K562 (cell line): ENCODE measurements around the gene PLTP. TPM values are rescaled to one million over a fixed set of nuclear protein-coding genes. Genes with fewer than 3 reads are reported as not detected.

Source experiments
- BRD4 ChIP-seq: fragments of 200-600 bp; sonication (generic); IDR thresholded peaks from 2 replicates; pipeline ENCODE4 v1.6.1; 2017; ENCODE audit warnings: inconsistent platforms
- CREB3 ChIP-seq: fragments of 450-650 bp; conservative IDR thresholded peaks from 2 replicates; pipeline ENCODE4 v1.6.1; 2016; ENCODE audit warnings: missing genetic modification characterization, low read depth, mild to moderate bottlenecking, missing compliant biosample characterization, moderate library complexity
- CSDE1 ChIP-seq, 2 experiments: fragments of 450-650 bp; IDR thresholded peaks; 2 replicates each; pipeline ENCODE4 v1.6.1; 2016; ENCODE audit warnings: mild to moderate bottlenecking in 1 of 2
- EP400 ChIP-seq: fragments of 450-650 bp; IDR thresholded peaks from 2 replicates; pipeline ENCODE4 v1.6.1; 2017; ENCODE audit warnings: antibody characterized with exemption, mild to moderate bottlenecking, moderate library complexity
- HNRNPK ChIP-seq: fragments of 200-400 bp; formaldehyde crosslinking; IDR thresholded peaks from one replicate; pipeline ENCODE4 v1.6.1; 2018; ENCODE audit warnings: mild to moderate bottlenecking, low read depth, low read length; ENCODE audit not compliant: poor library complexity, severe bottlenecking
- KDM4B ChIP-seq, 2 experiments: fragments of 450-650 bp in 1 of 2; sonication (generic) in 1 of 2; IDR thresholded peaks; 2 replicates each; pipeline ENCODE4 v1.6.1; 2016 to 2017; ENCODE audit warnings: borderline replicate concordance in 2 of 2, antibody characterized with exemption in 1 of 2, low read depth in 1 of 2, mild to moderate bottlenecking in 1 of 2
- KDM5B ChIP-seq: fragments of 200-600 bp; sonication (generic); IDR thresholded peaks from 2 replicates; pipeline ENCODE4 v1.6.1; 2012; ENCODE audit warnings: low read depth, mild to moderate bottlenecking, moderate library complexity, low read length, control low read depth, inconsistent platforms; ENCODE audit not compliant: insufficient replicate concordance
- LCOR ChIP-seq: sonication (generic); formaldehyde crosslinking; IDR thresholded peaks from 2 replicates; pipeline ENCODE4 v1.8.0; 2022; ENCODE audit warnings: mild to moderate bottlenecking, missing genetic modification reagents
- MAZ ChIP-seq, 2 experiments: fragments of 450-650 bp in 1 of 2; sonication (generic) in 1 of 2; formaldehyde crosslinking; IDR thresholded peaks in 1 of 2; conservative IDR thresholded peaks in 1 of 2; 2 replicates each; pipeline versions ENCODE4 v1.4.0 to v1.5.0; 2020; ENCODE audit warnings: mild to moderate bottlenecking in 1 of 2, missing genetic modification reagents in 1 of 2
- MLLT1 ChIP-seq, 2 experiments: fragments of 450-650 bp; IDR thresholded peaks; 2 replicates each; pipeline ENCODE4 v1.6.1; 2016
- NFIC ChIP-seq: fragments of 450-650 bp; IDR thresholded peaks from 2 replicates; pipeline ENCODE4 v1.6.1; 2017; ENCODE audit warnings: mild to moderate bottlenecking, inconsistent platforms
- RNF2 ChIP-seq: sonication (generic); IDR thresholded peaks from 2 replicates; pipeline ENCODE4 v1.6.1; 2016
- TAF9B ChIP-seq: fragments of 450-650 bp; IDR thresholded peaks from 2 replicates; pipeline ENCODE4 v1.6.1; 2018; ENCODE audit warnings: mild to moderate bottlenecking; ENCODE audit not compliant: partially characterized antibody
- TFAM ChIP-seq: fragments of 250-450 bp; sonication (Bioruptor Pico); conservative IDR thresholded peaks from 2 replicates; pipeline ENCODE4 v1.5.0; 2021; ENCODE audit warnings: mild to moderate bottlenecking, moderate library complexity
- TFAP4 ChIP-seq: sonication (generic); formaldehyde crosslinking; IDR thresholded peaks from 2 replicates; pipeline ENCODE4 v1.8.0; 2022; ENCODE audit warnings: missing genetic modification reagents, mild to moderate bottlenecking, moderate library complexity, borderline replicate concordance
- VEZF1 ChIP-seq: fragments of 200-800 bp; sonication (Bioruptor generic); IDR thresholded peaks from 2 replicates; pipeline ENCODE4 v1.6.1; 2017; ENCODE audit warnings: missing genetic modification characterization, missing compliant biosample characterization
- ZFPM2 ChIP-seq: fragments of 250-450 bp; sonication (Bioruptor Pico); IDR thresholded peaks from 2 replicates; pipeline ENCODE4 v1.5.1; 2022; ENCODE audit warnings: mild to moderate bottlenecking
- ZNF165 ChIP-seq: fragments of 250-450 bp; sonication (Bioruptor Pico); IDR thresholded peaks from 2 replicates; pipeline ENCODE4 v1.4.0; 2020; ENCODE audit warnings: borderline replicate concordance
- ZNF282 ChIP-seq: sonication (generic); formaldehyde crosslinking; IDR thresholded peaks from 2 replicates; pipeline ENCODE4 v1.8.1; 2023; ENCODE audit warnings: missing genetic modification reagents
- ZNF639 ChIP-seq, 2 experiments: fragments of 200-800 bp in 1 of 2; sonication (Bioruptor generic) in 1 of 2; sonication (generic) in 1 of 2; formaldehyde crosslinking in 1 of 2; IDR thresholded peaks in 1 of 2; conservative IDR thresholded peaks in 1 of 2; 2 replicates each; pipeline versions ENCODE4 v1.5.0 to v1.6.1; 2016 to 2020; ENCODE audit warnings: missing compliant biosample characterization in 1 of 2, missing genetic modification characterization in 1 of 2, missing genetic modification reagents in 1 of 2
- polyA plus RNA-seq, 8 experiments: library from polyadenylated mRNA; depleted of rRNA in 4 of 8; stranded (reverse) in 5 of 8; unstranded in 3 of 8; fragments of >200 nt; fragmentation: Nextera tagmentation in 2 of 8; fragmentation: Illumina TruSeq in 1 of 8; extraction: Ambion mirVana in 2 of 8; extraction: Trizol in 1 of 8; gene quantifications; 2 replicates each; pipeline versions ENCODE4 v1.2.1 to v1.2.3, GENCODE V29; 2011 to 2014; ENCODE audit warnings: inconsistent platforms in 1 of 8, missing spikeins in 1 of 8
- total RNA-seq, 7 experiments: library from RNA; depleted of rRNA in 6 of 7; stranded (reverse); fragments of >200 nt in 6 of 7; fragmentation: Illumina TruSeq in 2 of 7; extraction: Trizol in 2 of 7; gene quantifications; 2 replicates each; pipeline versions ENCODE4 v1.2.1 to v1.2.3, GENCODE V29; 2011 to 2021; ENCODE audit warnings: low replicate concordance in 1 of 7

The PLTP gene
- total and polyA plus RNA-seq, 9 of the 15 experiments (the other 6 are each of a cell fraction or from before 2014, with no cell fraction given): 2.8 to 29.3 (median 17.6) TPM

DNA sequence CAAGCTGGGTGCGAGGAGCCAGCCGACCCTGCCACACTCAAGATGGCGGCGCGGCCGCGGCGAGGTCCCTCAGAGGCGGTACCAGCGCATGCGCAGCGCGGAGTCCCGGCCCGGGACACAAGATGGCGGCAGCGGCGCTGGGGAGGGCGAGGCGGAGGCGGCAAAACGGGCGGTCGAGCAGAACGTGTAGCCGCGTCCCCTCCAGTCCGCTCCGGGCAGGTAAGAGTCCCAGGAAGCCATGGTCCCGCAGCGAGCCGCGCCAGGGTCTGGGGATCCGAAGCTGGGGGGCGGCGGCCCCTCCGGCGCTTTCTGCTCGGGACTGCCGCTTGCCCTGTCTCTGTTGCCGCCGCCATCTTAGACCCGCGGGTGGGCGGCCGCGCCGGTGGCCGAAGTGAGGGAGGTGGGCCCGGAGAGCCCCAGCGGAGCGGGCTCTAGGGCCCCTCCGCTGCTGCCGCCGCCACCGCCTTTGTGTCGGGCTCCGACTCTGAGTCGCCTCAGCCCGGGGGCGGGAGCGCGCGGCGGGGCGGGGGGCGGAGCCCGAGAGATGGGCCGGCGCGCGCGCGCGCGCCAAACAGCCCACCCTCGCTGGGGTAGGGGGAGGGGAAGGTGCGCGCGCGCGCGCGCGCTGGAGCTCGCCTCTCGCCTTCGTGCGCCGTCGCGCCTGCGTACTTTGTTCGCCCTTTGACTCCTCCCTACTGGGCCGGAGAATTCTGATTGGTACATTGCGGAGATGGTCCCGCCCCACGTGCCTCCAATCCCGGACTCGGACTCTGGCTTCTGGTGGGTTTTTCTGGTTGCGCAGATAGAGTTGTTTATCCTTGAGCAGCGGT is 22.8 kb upstream of the PLTP start, which contains the start of gene PCIF1 (continued):
- TF ChIP-seq VEZF1 (CRISPR knock-in tag) (peak; percentile 94), CREB3 (tag) (no peak), KDM5B (peak; percentile 50), NFIC (peak; percentile 63), TFAP4 (CRISPR knock-in tag) (0 out of 2 replicates have a peak, but pooled peaks have one; percentile 65), MAZ (CRISPR knock-in tag; conservative IDR thresholded peaks at IDR 0.05 in 1 of 2, IDR thresholded peaks at IDR 0.05 in 1 of 2) (peak; percentile 79 to 92), CSDE1 (IDR thresholded peaks at IDR 0.05) (peak; percentile 73 to 88; a peak in 2 of 4 replicates), ZNF639 (CRISPR knock-in tag; conservative IDR thresholded peaks at IDR 0.05 in 1 of 2, IDR thresholded peaks at IDR 0.05 in 1 of 2) (peak in 1 of 2 experiments; percentile 90; a peak in 2 of 4 replicates), ZNF282 (peak; percentile 57; the same call in 1 of the 2 replicates), KDM4B (IDR thresholded peaks at IDR 0.05; ENCODE audit: borderline replicate concordance in 2 of 2, low read depth in 1 of 2) (peak in 1 of 2 experiments; percentile 71; a peak in 2 of 4 replicates), RNF2 (no peak; the same call in 1 of the 2 replicates), ZNF165 (CRISPR knock-in tag) (0 out of 2 replicates have a peak, but pooled peaks have one; percentile 52), LCOR (CRISPR knock-in tag) (peak; percentile 40; the same call in 1 of the 2 replicates), EP400 (peak; percentile 79), TFAM (CRISPR knock-in tag) (no peak), BRD4 (peak; percentile 93; the same call in 1 of the 2 replicates), HNRNPK (peak; percentile 60), TAF9B (peak; percentile 100), ZFPM2 (CRISPR knock-in tag) (peak; percentile 81), MLLT1 (IDR thresholded peaks at IDR 0.05) (peak; percentile 48 to 71; a peak in 2 of 4 replicates)
